Midbrain (tissue), 1 donor: ENCODE results near the gene ZGPAT.

Experiments used
- DNase-seq: peaks from one replicate; lab custom pipeline; 2025; lab: John Stamatoyannopoulos, UW

ZGPAT gene

DNA sequence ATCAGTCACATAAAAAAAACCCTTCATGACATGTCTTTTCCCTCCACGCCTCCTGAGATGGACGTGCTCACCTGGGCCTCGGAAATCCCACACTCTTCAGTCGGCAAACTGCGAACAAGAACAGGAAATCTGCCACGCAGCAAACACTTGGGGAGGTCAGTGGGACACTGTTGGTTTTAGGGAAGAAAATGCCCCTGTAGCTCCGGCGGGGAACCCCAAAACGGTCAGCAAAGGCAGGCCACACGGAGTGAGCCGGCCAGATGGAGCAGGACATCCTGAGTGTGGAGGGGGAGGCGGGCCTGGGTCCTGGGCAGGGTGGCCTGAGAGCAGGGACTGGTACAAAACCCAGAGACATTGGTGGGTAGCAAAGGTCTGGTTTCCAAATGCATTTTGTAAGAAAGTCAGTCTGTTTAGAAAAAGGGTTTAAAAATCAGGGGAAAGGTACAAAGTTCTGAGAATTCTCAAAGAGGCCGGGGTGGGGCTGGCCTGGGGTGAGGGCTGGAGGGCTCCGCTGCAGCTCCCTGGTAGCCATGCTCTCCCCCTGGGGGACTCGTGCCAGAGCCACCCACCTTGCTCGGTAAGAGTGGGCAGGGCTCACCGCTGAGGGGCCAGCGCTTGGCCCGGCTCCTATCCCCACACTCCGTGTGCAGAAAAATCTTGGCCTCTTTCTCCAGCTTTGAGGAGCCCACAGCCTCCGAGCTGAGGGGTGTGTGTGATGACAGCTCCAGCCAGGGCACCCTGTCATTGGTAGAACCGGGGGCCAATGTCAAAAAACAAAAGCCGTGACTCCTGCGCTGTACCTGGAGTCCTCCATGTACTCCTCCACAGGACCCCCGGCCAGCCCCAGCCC, 37.0 kb downstream of the ZGPAT start:
- DNase-seq, result no peak

- no peak for DNase-seq
These were observed 37.6 kb downstream of the ZGPAT start for GRCh38 chr20:63745424-63745805.

DNA sequence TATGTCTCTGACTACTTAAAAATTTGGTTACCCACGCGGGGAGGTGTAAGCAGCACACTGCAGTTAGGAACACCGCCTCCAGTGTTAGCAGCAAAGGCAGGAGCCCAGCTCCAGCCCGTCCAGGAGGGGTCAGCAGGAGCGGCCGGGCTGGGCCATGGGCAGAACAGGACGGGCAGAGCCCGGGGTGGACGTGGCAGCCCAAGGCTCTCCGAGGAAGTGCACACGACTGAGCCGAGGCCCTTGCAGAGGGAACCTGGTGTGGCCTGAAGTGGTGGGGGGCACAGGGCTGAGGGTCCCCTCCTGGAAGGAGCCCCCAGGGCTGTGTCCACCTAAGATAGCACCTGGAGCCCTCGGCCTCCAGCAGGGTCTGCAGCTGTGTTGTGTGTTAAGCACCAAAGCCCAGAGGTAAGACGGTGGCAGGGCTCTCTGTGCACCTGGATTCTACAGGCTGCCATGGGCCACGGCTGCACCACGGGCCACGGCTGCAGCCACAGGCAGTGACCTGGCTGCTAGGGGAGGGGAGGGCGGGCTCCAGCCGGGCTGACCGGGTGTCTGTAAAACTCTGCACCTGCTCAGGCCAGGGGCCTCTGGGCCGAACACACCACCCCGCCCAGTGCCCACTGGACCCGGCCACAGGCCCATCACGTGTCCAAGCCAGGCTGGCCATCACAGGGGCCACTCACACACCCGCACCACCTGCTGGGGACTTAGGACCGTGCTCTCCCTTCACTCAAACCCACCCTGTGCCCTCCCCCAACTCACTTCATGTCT, 38.3 kb downstream of the ZGPAT start:
- DNase-seq, result no peak

GRCh38 chr20:63746751-63747315, 39.0 kb downstream of the ZGPAT start:
- no peak for DNase-seq

DNA sequence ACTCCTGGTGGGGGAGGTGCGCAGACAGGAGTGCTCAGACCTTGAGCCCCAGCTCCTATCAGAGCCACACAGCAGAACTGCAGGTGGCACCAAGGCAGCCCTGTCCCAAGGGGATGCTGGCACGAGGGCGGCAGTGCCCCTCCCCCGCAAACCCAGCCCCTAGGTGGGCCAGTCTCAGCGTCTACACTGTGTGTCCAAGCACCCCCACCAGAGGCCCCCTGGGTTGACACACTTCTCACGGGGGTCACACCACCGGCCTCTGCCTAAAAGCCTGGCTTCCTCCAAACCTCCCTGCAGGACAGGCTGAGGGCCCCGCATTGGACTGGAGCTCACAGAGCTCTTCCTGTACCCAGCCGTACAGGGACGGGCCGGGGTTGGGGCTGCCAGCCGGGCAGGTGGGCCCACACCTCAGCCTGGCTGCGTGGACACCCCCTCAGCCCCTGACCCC, 39.8 kb downstream of the ZGPAT start:
- no peak for DNase-seq

DNA sequence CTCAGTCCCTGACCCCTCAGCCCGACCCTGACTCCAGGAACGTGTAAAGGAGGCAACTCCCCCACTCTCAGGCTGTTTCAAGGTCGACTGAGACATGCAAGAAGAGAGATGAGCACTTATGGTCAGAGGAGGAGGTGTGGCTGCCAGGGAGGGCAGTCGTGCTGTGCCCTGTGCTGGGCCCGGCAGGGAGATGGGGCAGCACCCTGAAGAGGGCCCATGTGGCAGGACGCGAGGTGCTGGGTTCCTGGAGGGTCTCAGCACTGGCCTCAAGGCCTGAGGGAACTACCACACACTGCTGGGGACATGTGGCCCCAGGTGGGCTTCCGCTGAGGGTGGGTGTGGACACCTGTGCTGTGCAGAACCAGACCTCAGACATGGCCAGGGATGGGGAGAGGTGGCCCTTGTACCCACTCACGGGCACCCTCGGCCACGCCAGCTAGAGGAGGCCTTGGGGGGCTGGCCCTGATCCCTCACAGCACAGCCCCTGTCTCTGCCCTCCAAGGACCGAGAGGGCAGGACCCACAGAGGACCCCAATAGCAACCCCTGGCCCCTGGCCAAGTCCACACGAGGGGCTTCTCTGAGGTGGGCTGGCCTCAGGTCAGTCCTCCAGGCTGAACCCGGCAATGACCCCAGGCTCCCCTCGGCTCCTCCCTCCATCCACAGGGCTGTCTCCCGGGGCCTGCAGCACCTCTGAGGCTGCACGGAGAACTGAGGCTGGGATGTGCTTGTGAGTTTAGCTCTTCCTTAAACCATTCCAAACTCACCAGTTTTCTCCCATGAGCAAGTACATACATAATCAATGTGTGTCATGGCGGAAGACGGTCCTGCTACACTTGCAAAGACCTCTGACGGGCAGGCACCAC, 40.5 kb downstream of the ZGPAT start:
- no peak for DNase-seq

DNA sequence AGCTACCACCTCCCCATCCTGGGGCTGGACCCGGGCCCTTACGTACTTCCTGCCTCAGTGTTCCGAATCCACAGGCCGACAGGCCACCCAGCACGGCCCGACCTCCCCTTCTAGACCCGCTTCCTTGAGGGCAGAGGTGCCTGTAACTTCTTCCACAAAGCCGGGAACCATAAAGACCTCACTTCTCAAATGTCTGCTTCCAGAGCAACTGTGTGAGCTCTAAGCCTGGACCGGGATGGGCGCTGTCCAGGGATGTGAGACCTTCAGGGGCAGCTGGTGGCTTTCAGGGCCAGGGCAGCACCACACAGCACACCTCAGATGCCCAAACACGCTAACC, 41.1 kb downstream of the ZGPAT start:
- DNase-seq, result no peak

DNA sequence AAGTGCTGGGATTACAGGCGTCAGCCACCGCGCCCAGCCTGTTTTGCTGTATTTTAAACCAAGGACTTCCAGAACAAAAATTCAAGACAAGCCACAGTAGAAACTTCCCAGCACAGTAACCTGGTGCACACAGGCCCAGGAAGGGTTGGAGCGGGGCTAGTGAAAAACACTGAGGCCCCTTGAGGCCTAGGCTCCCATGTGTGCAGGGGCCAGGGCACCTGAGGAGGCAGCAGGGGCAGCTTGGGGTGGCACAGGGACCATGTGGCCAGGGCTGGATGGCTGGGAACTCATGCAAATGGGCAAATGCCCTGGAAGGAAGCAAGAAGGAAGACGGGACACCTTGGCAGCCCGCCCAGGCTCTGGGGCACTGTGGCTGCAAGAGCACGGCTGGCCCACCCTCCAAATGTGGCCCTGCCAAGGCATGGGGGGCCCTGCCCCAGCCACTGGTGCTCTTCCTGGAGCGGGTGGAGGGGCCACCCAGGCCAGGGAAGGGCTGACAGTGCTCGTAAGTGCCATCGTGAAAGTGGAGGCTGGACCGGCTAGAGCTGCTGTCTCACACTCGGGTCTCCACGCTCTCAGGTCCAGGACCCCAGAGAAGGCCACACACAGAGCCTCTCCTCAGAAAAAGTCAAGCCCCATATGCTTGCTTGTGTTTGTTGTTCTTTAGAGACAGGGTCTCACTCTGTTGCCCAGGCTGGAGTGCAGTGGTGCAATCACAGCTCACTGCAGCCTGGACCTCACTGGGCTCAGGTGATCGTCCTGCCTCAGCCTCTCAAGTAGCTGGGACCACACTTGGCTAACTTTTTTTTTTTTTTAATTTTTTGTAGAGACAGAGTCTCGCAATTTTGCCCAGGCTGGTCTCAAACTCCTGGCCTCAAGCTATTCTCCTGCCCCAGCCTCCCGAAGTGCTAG, 42.0 kb downstream of the ZGPAT start:
- no peak for DNase-seq

DNA sequence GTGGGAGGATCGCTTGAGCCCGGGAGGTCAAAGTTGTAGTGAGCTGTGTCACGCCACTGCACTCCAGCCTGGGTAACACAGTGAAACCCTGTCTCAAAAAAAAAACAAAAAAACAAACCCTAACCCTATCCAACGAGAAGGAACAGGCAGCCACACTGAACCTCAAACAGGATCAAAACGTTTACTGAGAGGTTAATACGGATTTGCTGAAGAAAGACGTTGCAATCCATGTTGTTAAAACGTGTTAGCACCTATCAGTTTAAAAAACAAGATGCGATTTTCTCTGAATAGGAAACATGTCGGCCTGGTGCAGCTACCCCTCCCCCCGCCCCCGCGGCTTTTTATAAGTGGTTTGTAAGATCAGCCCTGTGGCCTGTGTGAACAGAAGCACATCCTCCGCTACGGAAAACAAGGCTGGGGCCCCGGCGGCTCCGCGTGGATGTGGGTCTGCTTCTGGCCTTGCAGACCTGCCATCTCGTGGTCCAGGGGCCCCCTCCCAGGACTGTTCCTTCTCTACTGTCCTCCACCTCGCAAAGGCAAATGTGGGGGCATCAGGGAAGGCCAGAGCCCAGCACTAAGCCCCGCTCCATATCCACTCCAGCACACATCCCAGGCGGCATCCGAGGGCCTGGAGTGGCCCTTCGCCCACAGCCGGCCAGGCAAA, 43.1 kb downstream of the ZGPAT start:
- no peak for DNase-seq

DNA sequence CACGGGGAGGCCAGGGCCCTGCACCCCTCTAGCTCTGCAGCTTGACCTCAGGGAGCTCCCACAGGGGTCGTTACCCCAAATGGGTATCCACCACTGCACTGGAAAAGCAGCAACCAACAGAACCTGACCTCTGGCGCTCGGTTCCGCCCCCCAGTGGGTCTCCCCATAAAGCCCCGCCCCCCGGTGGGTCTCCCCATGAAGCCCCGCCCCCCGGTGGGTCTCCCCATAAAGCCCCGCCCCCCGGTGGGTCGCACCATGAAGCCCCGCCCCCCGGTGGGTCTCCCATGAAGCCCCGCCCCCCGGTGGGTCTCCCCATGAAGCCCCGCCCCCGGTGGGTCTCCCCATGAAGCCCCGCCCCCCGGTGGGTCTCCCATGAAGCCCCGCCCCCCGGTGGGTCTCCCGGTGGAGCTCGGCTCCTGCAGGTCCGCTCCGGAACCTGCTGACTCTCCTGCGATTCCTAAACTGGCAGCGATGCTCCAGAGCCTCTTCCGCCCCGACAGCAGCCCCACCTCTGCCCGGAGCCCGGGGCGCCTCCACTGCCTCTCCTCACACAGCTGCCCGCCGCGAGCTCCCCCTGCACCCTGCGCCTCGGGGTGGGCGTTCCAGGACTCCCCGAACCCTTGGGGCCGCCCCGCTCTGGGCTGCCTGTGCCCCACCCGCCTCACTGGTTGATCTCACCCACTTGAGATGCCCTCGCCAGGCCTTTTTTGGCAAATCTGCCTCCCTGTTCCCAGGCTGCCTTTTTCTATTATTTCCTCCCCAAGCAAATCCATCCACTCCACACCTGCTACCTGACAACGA, 43.8 kb downstream of the ZGPAT start:
- no peak for DNase-seq

- DNase-seq, result no peak
These were observed 44.7 kb downstream of the ZGPAT start for GRCh38 chr20:63752411-63753101.

DNA sequence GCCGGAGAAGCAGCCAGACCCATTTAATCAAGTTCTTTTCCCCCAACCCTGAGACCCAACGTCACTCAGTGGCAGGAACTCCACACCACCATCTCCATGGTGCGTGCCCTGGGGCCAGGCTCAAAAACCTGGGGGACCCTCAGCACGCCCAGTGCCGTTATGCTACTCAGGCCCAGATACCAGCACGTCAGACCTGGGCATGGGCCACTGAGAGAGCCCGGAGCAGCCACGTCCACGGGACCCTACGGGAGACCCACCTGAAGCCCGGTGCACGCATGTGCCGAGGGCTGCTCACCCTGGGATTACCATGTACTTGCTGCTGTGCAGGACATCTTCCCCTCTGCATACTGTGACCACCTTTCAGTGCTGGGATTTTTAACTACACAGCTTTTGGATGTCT, 45.5 kb downstream of the ZGPAT start:
- no peak for DNase-seq

DNA sequence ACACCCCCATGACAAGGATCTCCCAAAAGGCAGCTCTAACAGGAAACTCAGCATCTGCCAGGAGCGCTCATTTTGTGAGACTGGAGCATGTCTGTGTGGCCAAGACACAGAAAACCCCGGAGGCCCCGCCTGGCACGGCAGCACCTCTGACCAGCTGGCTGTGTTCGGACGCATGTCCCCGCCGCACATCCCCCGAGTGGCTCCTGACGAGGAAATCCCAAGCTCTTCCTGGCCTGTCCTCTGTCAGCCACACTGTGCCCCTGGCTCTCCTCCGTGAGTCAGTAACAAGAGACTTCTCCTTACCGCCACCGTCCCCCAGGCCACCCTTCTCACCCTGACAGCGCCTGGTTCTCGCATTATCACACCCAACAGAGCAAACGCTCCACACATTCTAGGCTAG, 46.2 kb downstream of the ZGPAT start:
- DNase-seq, result no peak

DNA sequence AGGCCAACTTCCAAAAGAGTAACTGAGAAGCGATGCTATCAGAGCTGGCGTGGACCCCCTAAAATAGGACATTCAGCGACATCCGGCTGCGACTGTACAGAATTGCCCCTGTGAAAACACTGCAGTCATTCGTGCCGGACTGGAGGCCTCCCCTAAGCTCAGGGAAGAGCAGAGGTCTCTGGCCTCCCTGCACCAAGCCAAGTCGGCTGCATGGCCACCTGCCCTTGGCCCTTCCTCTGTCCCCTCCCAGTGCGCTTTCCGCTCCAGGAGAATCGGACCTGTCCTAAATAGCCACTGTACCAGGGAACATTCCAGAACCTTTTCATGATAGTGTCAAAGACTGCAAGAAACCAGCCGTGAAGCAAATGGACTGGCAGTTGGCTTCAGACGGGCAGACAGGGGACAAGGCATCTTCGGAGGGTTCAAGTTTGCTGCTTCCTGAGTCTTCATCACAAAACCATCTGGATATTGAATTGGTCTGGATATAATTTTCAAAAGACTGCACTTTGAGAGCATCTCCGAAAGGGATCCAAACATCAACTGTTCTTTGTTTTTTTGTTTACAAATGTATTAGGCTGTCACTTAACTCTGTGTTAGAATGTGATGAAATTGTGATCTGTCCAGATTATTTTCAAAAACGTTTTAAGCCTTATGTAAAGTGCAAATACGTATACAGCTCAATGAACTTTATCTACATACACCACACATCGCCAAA, 48.3 kb downstream of the ZGPAT start:
- DNase-seq, result no peak

GRCh38 chr20:63756648-63756991, 48.8 kb downstream of the ZGPAT start:
- DNase-seq, result no peak

GRCh38 chr20:63758152-63758551, 50.3 kb downstream of the ZGPAT start:
- DNase-seq, result no peak

GRCh38 chr20:63759377-63759901, 51.6 kb downstream of the ZGPAT start:
- no peak for DNase-seq
